Kidney epithelial cell (primary cell): ENCODE data around the gene HS3ST3B1. TPM values are rescaled to one million over a fixed set of nuclear protein-coding genes. Genes with fewer than 3 reads are reported as not detected.

ENCODE experiments used
- DNase-seq: peaks from one replicate; pipeline ENCODE4 v3.0.0-alpha.2; 2010; ENCODE audit warnings: low read depth
- H3K27me3 ChIP-seq: 2 replicates; pipeline ENCODE4 v1.6.0; 2011; ENCODE audit warnings: low read length; ENCODE audit not compliant: control insufficient read depth, insufficient read depth
- H3K36me3 ChIP-seq: 2 replicates; pipeline ENCODE4 v1.5.1; 2011; ENCODE audit warnings: low read length; ENCODE audit not compliant: control insufficient read depth, insufficient read depth
- H3K4me3 ChIP-seq: 2 replicates; pipeline ENCODE4 v1.5.1; 2011; ENCODE audit warnings: low read depth, mild to moderate bottlenecking, control low read depth, low read length
- CTCF ChIP-seq: IDR thresholded peaks from 2 replicates; pipeline ENCODE4 v1.5.1; 2011; ENCODE audit warnings: mild to moderate bottlenecking, moderate library complexity, low read length, control low read depth, inconsistent platforms; ENCODE audit not compliant: insufficient read depth, poor library complexity, severe bottlenecking
- total RNA-seq: library from RNA; depleted of rRNA; stranded (reverse); fragments of >200 nt; gene quantifications from 2 replicates; pipeline ENCODE4 v1.2.3, GENCODE V29; 2015

Gene HS3ST3B1
- total RNA-seq, 1 donor from 2014 or later: 25.1 TPM

- no peaks in the 10 kb centered on the region for H3K27me3 ChIP-seq
- no peak for DNase-seq
- H3K36me3 ChIP-seq: no peaks in the 10 kb centered on the region
- no peak for TF ChIP-seq CTCF
- no peak overlapping the region for H3K4me3 ChIP-seq
These were observed 61.1 kb downstream of the HS3ST3B1 start for GRCh38 chr17:14361945-14362508.

GRCh38 chr17:14366199-14366598 lies 65.3 kb downstream of the HS3ST3B1 start:
- Histone ChIP-seq H3K27me3 (no peaks in the 10 kb centered on the region), H3K36me3 (no peaks in the 10 kb centered on the region), H3K4me3 (no peak overlapping the region)
- no peak for TF ChIP-seq CTCF
- DNase-seq: no peak

GRCh38 chr17:14372461-14372860 lies 71.6 kb downstream of the HS3ST3B1 start:
- no peak for TF ChIP-seq CTCF
- no peak for DNase-seq
- H3K36me3 ChIP-seq: no peaks in the 10 kb centered on the region
- H3K27me3 ChIP-seq: no peaks in the 10 kb centered on the region
- no peak overlapping the region for H3K4me3 ChIP-seq

- no peak for TF ChIP-seq CTCF
These were observed 72.2 kb downstream of the HS3ST3B1 start for GRCh38 chr17:14372905-14373613.

GRCh38 chr17:14373614-14374259 lies 72.9 kb downstream of the HS3ST3B1 start:
- TF ChIP-seq CTCF: no peak
- H3K4me3 ChIP-seq: no peak overlapping the region
- no peaks in the 10 kb centered on the region for H3K27me3 ChIP-seq
- H3K36me3 ChIP-seq: no peaks in the 10 kb centered on the region
- DNase-seq: no peak

More at GRCh38 chr17:14372905-14373613, 72.2 kb downstream of the HS3ST3B1 start:
- Histone ChIP-seq H3K36me3 (no peaks in the 10 kb centered on the region), H3K27me3 (no peaks in the 10 kb centered on the region), H3K4me3 (no peak overlapping the region)
- no peak for DNase-seq

DNA sequence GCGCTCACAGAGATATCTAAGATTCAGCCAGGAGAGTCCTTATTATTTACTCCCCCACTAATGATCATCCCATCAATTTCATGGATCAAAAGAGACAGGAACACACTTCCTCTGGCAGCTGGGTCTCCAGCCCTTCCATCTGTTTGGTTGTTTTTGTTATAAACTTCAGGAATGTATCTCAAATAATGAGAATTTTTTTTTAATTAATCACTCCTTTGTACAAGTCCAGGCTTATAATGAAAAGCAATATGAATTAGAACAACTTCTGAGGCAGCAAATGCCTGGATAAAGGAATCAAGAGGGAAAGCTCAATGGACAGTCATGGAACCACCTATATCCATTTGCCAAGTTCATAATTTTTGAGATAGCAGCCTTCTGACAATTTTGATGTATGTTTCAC lies 73.4 kb downstream of the HS3ST3B1 start:
- no peak for DNase-seq

More for the DNA sequence above, 73.4 kb downstream of the HS3ST3B1 start:
- Histone ChIP-seq H3K27me3 (no peaks in the 10 kb centered on the region), H3K4me3 (no peak overlapping the region), H3K36me3 (no peaks in the 10 kb centered on the region)
- TF ChIP-seq CTCF: no peak
